RKO (cell line): ENCODE measurements around the gene FHDC1.

Experiments
- DNase-seq: peaks from one replicate; pipeline ENCODE4 v3.0.0-alpha.2; 2016; ENCODE audit warnings: low spot score

Gene FHDC1

DNA sequence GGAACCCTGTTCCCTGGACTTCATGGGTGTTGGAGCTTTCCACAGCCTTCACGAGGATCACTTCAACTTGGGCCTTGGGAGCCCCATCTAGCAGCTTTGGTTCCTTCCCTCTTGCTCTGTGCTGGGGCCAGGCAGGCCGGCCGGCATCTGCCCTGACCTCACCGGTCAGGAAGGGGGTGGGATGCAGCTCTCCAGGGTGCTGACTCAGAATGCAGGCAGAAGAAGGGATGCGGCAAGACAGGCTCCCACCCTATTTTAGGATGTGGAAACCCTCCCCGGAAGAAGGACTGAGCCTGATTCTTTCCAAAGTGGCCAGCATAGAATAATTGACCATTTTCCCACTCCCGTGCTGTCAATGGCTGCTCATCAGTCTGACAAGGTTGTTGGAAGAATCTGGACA lies 47.1 kb downstream of the FHDC1 start:
- DNase-seq, result no peak

DNA sequence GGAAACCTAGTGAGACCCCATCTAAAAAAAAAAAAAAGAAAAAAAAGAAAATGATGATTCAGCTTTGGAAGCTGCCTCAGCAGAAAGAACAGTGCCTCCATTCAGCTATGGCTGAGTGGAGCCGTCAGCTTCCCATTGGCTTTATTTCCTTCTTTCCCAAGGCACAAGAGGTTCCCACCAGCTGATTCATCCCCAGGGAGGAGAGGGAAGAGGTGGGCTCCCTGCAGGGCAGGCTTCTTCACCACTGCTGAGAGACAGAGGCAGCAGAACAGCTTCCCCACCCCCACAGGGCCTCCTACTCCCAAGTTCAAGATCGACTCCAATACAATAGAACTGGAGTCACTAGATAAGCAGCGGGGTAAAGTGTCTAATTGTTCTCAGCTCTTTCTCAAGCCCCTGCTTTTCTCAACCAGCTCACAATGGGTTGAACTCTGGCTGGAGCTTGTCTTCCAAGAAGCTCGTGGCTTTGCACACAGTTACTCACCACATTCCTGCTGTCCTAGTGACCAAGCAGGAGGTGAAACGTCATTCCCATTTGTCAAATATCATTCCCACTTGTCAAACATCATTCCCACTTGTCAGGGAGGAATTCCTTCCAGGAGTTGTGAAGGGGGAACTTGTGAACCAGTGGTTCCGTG lies 47.8 kb downstream of the FHDC1 start:
- no peak for DNase-seq

DNA sequence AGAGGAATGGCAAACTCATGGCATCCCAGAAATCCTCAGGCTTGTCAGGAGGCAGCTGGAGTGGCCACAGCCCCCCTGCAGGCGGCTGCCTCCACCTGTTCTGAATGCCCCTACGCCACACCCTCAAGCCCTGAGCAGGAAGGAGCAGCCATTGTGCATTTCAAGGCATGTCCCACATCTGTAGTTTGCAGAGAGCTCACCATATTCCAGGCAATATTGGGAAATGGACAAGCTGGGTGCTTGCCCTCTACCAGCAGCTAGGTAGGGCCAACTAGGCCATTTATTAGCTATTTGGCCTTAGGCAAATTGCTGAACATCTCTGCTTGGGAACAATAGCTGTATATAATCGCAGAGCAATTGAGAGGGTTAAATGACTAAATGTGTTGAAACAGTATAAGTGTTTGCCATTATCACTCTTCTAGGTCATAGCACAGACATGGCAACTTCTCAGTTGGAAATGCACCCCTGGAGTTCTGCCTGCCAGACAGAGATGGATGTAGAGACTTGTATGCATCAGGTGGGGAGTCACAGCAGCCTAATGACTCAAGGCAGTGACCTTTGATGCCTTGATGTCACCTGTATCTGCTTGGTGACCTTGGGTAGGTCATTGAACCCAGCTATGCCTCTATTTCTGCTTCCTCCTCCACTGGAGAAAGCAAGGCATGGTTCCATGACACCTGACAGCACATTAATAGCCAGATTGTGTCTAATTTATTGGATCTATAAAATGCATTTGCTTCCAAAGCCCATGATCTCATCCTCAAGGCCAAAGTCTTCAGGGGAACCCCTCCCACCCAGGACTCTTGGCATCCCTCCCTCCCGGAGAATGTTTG lies 52.8 kb downstream of the FHDC1 start:
- no peak for DNase-seq

DNA sequence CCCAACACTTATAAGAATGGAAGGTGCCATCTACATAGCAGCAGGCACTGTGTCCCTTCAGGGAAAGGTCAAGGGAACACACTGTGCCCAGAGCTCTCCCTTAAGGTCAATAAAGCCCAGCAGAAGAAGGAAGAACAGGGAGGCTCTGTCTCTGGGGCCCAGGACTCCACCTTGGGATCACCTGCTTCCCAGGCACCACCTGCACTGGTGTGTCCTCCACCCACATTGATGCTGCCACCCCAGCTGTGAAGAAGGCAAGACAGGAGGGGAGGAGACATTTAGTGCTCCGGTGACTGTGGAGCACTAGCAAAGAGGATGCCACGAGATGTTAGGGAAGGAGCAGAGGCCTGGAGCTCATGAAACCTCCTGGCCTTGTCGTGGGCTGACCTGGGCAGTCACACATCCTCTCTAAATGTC lies 53.4 kb downstream of the FHDC1 start:
- DNase-seq, result no peak

DNA sequence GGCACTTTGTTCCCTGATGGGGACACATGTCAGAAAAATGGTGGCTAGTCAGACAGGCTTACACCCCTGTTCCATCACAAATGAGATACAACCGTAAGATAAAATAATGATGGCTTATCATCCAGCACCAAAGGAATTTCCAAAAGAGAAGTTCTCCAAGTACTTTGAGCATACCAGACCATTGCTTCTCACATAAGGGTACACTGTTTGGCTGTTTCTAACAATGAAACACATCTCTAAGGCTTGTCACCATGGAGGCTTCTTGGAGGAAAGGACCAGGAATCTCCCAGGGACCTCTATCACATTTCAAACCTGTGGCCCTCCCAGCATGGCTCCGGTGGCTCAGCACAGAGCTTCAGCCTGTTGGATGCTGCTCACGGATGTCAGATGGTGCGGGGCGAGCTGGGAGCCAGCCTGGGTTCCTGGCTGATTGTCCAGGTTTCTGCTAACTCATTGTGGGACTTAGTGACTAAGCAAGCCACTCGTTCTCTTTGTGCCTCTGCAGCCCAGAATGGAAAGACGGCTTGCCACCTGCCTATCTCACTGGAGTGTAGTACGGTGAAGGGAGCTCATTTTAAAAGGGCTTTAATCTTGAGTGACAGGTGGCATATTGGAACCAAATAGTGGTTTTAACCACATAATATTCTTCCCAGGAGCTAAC lies 54.5 kb downstream of the FHDC1 start:
- DNase-seq, result no peak

DNA sequence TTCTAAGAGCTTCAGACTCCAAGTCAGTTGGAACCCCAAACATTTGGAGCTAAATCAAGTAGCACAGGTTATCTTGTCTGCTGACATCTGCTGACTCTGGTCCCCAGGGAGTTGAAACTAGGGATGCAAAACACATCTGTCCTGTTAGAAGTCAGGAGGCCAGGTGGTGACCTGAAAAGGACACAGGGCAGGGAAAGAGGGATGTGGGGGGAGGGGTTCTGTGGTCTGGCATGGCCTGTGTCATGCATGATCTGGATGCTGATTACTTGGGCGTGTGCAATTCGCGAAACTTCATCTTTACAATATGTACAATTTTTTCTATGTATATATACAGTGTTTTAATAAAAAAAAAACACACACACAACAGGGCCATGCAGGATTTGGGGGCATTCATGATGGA lies 55.3 kb downstream of the FHDC1 start:
- DNase-seq, result no peak

DNA sequence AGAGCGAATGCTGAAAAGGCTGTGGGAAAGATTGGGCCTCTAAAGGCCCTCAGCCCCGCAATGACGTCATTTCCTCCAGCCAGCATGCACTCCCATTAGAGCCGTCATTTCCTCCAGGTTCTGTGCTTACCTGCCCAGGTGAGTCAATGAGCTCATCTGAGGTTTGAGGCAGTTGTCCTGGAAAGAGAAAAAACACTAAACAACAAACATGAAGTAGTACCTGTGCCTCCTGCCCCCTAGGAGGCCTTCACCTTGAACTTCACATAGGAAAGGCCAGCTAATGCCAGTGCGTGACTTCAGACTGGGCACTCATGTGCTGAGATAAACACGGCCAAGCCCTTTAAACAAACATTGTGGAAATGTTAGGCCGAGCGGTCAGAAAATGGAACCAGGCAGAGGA lies 55.9 kb downstream of the FHDC1 start:
- DNase-seq, result no peak

DNA sequence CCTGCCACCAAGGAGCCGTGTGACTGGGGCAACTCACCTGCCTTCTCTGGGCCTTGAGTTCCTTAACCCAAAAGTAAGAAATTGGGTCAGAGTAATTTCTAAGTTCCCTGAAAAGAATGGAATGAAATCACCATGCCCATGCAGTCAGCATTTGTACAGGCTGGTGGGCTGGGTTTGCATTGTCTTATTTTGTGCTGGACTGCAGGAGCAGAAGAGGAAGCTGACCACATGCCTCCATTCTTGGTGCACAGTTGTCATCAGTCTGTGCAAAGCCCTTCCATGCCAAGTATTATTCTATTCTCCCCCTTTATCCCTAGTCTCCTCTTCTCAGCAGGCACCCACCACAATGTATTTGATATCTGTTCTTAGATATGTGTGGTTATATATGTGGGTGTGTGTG lies 56.3 kb downstream of the FHDC1 start:
- no peak for DNase-seq

DNA sequence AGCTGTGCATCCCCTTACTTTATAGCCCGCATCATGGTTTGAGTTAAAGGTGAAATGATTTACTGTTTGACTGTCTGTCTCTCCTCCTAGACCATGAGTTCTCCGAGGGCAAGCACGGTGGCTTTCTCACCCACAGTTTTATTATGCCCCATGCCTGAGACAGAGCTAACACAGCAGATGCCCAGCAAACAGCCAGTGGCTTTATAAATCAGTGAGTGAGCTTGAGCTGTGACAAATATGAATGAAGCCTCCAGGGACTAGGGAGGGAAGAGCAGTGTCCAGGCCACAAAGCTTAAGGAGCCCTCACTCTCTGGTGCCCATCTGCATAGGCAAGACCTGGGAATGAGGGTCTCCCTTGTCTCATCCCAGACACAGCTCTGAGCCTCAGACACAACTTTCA lies 57.9 kb downstream of the FHDC1 start:
- no peak for DNase-seq

DNA sequence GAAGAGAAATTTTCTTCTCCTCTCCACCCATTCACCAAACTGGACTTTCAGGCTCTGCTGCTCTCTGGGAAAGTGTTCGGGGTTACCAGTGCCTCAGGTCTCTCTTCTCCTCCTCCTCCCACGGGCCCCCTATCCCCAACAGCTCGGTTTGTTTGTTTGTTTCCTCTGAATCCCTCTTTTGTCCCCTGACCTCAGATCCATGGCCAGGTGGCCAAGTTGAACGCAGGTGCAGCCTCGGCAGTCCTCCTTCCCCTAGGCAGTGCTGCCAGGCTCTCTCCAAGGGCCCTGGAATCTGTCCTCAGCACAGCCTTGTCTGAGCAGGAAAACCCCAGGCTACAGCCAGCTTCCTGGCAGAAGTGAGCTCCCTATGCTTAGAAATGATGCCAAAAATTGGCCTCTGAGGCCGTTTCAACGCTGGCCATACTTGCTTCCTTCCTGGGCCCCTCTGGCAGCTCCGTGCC lies 60.0 kb downstream of the FHDC1 start:
- no peak for DNase-seq

DNA sequence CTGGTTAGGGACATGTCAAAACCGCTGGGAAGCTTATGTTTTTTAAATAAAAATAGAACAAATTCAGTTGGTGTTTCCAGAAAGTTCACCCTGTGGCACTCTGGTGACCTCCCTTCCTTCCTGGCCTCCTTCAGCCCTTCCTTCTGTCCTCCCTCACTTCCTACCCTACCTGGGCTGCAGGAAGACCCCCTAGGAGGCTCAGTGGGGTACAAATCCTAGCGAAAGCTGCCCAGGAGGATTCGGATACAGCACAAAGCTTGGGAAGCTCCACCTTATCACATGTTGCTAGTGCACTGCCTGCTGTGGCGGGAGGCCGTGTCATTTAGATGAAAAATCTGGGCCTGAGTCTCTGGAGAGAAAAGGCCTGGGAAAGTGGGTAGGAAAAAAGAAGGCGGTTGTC lies 60.5 kb downstream of the FHDC1 start:
- no peak for DNase-seq

DNA sequence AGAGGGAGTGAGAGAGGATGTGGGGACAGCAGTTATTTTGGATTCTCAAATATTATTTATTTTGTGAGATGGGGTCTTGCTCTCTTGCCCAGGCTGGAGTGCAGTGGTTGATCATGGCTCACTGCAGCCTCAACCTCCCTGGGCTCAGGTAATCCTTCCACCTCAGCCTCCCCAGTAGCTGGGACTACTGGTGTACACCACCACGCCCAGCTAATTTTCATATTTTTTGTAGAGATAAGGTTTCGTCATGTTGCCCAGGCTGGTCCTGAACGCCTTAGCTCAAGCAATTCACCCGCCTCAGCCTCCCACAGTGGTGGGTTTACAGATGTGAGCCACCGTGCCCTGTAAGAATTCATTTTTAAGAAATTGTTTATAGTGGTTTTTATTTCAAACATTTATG lies 61.2 kb downstream of the FHDC1 start:
- DNase-seq, result no peak

DNA sequence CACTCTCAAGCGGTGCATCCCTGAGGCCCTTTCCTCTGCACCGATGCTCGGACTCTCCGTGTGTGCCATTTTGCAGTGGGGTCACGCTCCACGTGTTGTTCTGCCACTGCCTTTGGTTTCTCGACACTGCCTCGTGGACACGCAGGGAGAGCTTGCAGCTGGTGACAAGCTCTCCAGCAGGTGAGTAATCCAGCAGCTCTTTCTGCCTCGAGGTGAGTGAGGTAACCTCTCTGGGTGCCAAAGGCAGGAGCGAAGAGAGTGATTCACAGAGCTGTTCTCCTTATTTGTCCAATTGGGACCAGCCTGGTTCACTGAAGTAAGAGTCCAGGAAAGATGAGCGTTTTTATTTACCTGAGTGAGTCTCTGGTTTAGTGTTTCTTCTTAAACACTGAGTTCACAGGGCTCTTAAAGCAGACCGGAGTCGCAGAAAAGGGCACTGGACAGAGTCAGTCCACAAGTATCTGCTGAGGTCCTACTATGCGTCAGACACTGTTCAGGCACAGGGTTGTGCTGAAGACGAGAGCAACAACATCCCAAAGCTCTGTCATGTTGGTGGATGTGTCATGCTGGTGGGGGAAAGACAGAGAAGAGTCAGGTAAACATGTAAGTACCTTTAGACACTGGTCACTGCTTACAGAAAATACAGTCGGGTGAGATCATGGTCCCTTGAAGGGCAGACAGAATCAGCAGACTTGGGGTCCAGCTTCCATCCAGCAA lies 61.8 kb downstream of the FHDC1 start:
- no peak for DNase-seq

DNA sequence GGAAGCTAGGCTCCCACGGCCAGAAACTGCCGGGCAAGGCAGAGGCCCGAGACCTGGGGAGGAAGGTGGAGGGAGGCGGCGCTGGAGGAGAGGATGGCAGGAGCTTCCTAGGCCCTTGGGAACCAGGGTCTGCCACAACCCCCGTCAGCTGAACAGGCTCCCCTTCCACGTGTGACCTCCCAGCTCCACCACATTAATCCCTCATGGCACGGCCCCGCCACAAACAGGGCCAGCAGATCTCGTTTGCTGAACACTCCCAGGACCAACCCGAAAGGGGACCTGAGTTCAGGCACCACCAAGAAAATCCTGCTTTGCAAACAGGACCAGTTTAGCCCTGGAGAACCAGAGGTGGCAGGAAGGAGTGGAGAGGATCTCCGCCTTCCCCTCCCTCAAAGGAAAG lies 62.7 kb downstream of the FHDC1 start:
- no peak for DNase-seq

DNA sequence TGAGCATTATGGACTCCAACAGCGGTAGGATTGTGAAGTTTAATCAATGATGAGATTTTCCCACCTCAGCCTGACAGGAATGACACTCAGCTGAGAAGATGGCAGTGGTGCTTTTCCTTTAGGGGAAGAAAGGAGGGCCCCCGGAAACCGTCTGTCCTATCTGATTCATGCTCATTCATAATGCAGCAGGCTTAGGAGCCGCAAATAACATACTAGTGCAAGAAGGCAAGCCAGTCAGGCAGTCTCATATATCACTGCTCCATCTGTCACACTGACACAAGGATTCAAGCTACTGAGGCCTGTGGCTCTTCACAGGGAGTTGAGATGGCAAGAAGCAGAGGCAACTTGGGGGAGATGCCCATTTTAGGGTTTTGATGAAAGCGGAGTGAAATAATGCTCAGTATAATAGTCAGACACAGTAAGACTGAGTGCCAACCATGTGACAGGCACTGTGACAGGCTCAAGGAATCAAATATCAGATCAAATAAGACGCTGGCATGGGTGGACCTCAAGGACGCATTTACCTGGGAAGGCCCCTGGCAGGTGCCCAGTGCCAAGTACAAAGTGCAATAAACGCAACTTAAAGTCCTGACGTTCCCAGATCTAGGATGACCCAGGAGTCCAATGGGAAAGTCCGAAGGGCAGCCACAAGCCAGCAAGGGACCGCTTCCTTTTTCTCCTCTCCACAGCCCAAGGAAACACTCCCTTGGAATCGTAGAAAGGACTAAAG lies 63.4 kb downstream of the FHDC1 start:
- no peak for DNase-seq

DNA sequence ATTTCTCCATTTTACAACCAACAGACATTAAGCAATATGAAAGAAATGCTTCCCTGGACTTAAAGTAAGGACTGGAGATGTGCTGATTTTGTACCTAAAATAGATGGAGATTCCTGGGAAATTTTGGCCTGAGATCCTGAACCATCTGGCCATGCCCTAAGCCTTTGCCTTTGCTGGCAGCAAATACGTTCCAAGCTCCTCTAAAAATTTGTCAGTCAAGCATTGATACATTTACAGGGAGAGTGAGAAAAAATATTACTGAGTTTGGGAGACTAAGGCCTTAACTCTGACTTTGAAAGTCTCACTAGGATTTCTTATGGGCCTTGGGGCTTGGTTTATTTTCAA lies 63.9 kb downstream of the FHDC1 start:
- no peak for DNase-seq

DNA sequence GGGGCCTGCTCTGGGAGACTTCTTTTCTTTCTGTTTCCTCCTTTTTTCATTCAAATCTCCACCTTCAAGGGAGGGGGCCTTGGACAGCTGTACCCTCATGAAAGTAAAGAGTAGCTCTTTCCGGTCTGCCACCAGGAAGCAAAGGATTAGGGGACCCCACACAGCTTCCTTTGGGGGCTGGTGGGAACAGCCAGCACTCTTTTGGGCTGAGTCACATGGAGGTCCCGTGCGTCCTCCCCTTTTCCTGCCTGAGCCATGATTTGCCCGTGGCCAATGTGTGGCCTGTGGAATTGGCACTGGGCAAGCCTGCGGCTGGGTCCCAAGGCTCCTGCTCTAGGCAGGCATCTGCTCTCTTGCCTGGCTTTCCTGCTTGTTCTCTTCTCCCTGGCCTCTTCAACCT lies 65.5 kb downstream of the FHDC1 start:
- DNase-seq, result no peak

DNA sequence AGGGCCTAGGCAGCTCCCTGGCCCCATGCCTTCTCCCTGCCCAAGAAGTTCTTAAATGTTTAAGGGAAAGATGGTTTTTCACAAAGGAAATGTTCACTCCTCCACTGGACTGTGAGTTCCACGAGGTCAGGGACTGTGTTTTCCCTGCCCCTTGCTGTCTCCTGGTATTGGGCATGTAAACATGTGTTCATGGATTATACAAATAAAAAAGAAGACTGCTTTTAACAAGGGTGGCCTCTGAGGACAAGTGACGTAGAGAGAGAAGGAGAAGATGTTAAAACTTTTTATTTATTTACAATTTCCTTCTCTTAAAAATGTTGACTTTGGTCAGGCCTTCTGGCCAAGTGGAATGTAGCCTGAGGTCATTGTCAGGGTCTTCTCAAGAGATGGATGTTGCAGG lies 66.0 kb downstream of the FHDC1 start:
- DNase-seq, result no peak

DNA sequence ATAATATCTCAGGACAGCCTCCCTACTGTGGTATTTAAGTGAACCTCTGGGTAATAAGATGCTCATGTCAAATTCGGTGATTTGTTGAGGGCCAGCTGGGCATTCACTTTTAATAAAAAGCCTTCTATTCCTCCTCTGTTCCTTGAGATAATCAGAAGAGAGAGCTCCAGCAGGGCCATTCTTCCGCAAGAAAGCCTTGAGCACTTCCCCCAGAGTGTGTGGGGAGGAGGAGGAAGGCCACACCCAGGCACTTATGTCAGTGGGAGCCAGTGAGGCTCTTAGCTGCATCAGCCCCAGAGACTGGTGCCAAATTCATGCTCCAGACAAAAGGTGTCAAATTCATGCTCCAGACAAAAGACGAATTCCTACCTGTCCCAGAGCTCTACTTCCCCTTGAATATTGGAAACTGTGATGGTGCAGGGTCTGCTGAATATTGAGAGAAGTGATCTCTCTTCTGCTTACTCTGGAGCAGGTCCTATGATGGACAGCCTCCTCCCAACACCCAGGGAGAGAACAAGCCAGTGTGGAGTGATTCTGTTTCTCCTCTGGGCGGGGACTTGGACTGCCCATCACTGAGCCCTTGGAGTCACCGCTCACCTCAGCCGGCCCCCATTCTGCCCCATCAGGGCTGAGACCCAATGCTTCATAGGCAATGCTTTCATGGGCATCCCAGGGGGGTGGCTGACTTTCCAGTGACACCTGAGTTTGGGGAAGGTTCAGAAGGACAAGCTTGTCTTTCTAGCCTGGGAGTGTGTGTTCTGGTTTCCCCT lies 68.1 kb downstream of the FHDC1 start:
- DNase-seq, result no peak

DNA sequence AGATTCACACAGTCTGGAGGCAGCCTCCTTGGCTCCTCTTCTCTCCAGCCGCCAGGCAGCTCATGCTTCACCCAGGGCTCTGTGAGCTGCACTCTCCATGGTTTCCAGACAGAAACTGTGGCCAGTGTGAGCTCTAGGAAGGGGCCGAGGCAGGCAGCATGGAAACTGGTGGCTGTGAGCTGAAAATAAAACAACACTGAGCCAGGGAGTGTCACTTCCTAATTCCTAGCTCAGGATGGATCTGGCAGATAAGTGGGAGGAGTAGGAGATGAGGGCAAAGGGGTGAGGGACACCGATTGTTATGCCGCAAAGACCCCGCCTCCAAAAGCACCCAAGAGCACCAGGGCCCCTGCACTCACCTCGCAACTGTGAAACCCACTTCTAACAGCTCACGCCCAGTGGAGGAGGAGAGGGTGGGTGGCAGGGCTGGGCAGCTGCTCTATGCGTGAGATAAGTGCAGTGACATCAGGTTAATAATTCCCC lies 69.8 kb downstream of the FHDC1 start:
- DNase-seq, result no peak

DNA sequence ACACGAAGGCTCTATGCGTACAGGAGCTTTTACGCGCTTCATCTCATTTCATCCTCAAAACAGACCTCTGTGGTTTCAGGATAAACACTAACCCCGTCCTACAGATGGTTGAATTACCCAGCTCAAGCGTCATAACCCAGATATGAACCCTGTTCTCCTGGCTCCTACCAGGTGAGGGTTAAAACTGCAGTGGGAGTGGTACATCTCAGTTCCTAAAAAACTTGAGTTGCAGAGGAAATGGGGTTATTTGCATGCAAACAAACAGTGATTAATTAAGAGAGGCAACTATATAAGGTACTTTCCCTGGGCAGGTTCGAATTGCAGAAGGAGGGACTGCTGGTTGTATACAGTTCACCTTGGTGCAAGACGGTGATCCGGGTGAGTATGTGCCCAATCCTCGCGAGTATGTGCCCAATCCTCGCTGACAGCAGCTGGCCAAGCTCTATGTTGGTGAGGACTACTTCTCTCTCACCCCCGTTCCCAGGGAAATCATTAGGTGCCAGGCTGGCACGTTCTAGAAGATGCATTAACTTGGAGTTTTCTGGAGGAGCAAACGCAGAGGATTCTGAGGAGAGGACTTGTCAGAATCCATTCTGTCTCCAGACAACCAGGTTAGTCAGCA lies 72.6 kb downstream of the FHDC1 start:
- no peak for DNase-seq
